Measurements from ENCODE around the gene GATA2. TPM values are rescaled to one million over a fixed set of nuclear protein-coding genes. Genes with fewer than 3 reads are reported as not detected.

The GATA2 gene
- total and polyA plus RNA-seq, 2 experiments from 2014 or later, result 23.8 to 34.0 TPM

DNA sequence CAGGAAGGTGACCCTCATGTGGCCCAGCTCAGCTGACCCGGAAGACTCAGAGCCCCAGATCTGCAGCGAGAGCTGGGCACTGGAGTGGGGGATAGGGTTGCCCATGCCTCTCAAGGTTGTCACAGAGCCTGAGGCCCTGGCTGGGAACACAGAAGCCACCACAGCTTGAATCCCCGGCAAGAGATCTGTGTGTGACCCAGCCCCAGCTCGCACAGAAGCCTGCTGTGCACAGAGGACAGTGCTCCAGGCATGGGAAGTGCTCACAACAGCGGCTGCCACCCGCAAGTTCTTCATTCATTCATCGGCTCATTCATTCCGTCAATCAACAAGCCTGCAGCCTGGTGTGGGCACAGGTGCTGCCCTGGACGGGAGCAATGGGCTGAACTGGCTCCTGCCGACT lies 62.7 kb downstream of the GATA2 start:
- WGBS, 2 experiments (ENCODE audit: low coverage in 1 of 2, low lambda C conversion rate in 2 of 2, missing lambda C conversion rate in 2 of 2), result 63 to 77% methylated on average over 10 of the region's 10 CpGs
- Histone ChIP-seq H3K9me3 (ENCODE audit: low read depth) (no peaks in the 10 kb centered on the region), H3K27me3 (replicated peaks; ENCODE audit: insufficient read depth) (peaks cover 22% of the 10 kb centered on the region), H3F3A (ENCODE audit: insufficient read depth) (no peaks in the 10 kb centered on the region), H3K36me3 (ENCODE audit: low read depth) (no peaks in the 10 kb centered on the region), H3K27ac (no peak overlapping the region), H3K4me2 (ENCODE audit: unreplicated experiment) (no peak overlapping the region), H3K4me1 (ENCODE audit: insufficient read depth) (no peaks in the 10 kb centered on the region), H3K4me3 (no peak overlapping the region), H4K20me1 (ENCODE audit: insufficient read depth) (no peaks in the 10 kb centered on the region), H3K9me2 (ENCODE audit: insufficient read depth) (no peaks in the 10 kb centered on the region), H3K9ac (no peak overlapping the region), H3K79me2 (ENCODE audit: insufficient read depth) (no peaks in the 10 kb centered on the region), H2AFZ (no peak overlapping the region)
- TF ChIP-seq EZH2phosphoT487 (IDR thresholded peaks at IDR 0.05; ENCODE audit: insufficient read depth, low read depth) (no peak), EZH2 (IDR thresholded peaks at IDR 0.05; ENCODE audit: insufficient read depth, poor library complexity, severe bottlenecking) (no peak)
- no peak for DNase-seq
- in situ Hi-C loops (cut with MboI), result no loop called here

DNA sequence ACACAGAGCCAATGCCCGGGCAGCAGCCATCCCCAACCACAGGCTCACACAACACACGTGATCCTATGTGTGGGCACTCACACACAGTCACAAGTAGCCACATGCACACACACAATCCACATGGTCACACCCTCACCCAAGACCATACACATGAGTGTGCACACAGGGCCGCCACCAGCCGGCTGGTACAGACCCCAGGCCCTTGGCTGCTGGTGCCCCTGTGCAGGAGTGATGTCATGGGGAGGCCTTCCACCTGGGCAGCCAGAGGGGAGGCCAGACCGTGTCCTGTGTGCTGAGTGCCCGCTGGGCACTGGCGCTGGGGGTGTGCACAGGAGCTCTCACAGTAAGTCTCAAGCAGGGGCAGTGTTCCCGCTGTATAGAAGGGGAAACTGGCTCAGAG lies 63.2 kb downstream of the GATA2 start:
- H3K4me3 ChIP-seq, result no peak overlapping the region
- no peak overlapping the region for H3K9ac ChIP-seq
- no peaks in the 10 kb centered on the region for H3K9me3 ChIP-seq (ENCODE audit: low read depth)
- DNase-seq, result no peak
- in situ Hi-C loops (cut with MboI), result loop anchor here (10.0 kb wide), 1 partner anchor 165 kb away; no protein-coding TSS in a partner anchor
- no peaks in the 10 kb centered on the region for H3K9me2 ChIP-seq (ENCODE audit: insufficient read depth)
- H4K20me1 ChIP-seq (ENCODE audit: insufficient read depth), result no peaks in the 10 kb centered on the region
- H3K27me3 ChIP-seq (replicated peaks; ENCODE audit: insufficient read depth), result peaks cover 22% of the 10 kb centered on the region
- H3K4me2 ChIP-seq (ENCODE audit: unreplicated experiment), result no peak overlapping the region
- no peaks in the 10 kb centered on the region for H3F3A ChIP-seq (ENCODE audit: insufficient read depth)
- no peak overlapping the region for H2AFZ ChIP-seq
- H3K4me1 ChIP-seq (ENCODE audit: insufficient read depth), result no peaks in the 10 kb centered on the region
- H3K36me3 ChIP-seq (ENCODE audit: low read depth), result no peaks in the 10 kb centered on the region
- H3K79me2 ChIP-seq (ENCODE audit: insufficient read depth), result no peaks in the 10 kb centered on the region
- TF ChIP-seq EZH2 (IDR thresholded peaks at IDR 0.05; ENCODE audit: insufficient read depth, poor library complexity, severe bottlenecking) (no peak), EZH2phosphoT487 (IDR thresholded peaks at IDR 0.05; ENCODE audit: insufficient read depth, low read depth) (no peak)
- no peak overlapping the region for H3K27ac ChIP-seq
- 84 to 90% methylated on average over 8 of the region's 8 CpGs for WGBS, 2 experiments (ENCODE audit: low coverage in 1 of 2, low lambda C conversion rate in 2 of 2, missing lambda C conversion rate in 2 of 2)

Other genes starting within 250 kb of the GATA2 start
- not detected in 2 replicates for gene DNAJB8, start 26.3 kb downstream of the GATA2 start, total RNA-seq (2014; rRNA removed; shearing (Covaris generic))
- not detected in 2 replicates for gene DNAJB8, start 26.3 kb downstream of the GATA2 start, polyA plus RNA-seq (2016; fragmentation: Nextera tagmentation; extraction: Ambion mirVana)
- gene RPN1, start 157.6 kb upstream of the GATA2 start, total RNA-seq (2014; rRNA removed; shearing (Covaris generic)), result 393 and 395 TPM in 2 replicates
- gene RPN1, start 157.6 kb upstream of the GATA2 start, polyA plus RNA-seq (2016; fragmentation: Nextera tagmentation; extraction: Ambion mirVana), result 330 and 345 TPM in 2 replicates
- gene RAB7A, start 233.0 kb upstream of the GATA2 start, total RNA-seq (2014; rRNA removed; shearing (Covaris generic)), result 55.1 and 71.3 TPM in 2 replicates
- gene RAB7A, start 233.0 kb upstream of the GATA2 start, polyA plus RNA-seq (2016; fragmentation: Nextera tagmentation; extraction: Ambion mirVana), result 255 TPM in 2 replicates